GM21528 (cell line): ENCODE measurements around the gene ZNF682.
"Not testable (repeated sequence)": the region's sequence is repeated elsewhere in the genome, so short reads cannot be mapped to it uniquely, and the experiment has no call there.

Experiments
- ATAC-seq: cut with Tn5 transposase; IDR thresholded peaks from one replicate; pipeline ENCODE4 v1.9.1; 2021; ENCODE audit warnings: mild to moderate bottlenecking, moderate library complexity; ENCODE audit not compliant: unreplicated experiment, low FRiP score

Gene ZNF682

DNA sequence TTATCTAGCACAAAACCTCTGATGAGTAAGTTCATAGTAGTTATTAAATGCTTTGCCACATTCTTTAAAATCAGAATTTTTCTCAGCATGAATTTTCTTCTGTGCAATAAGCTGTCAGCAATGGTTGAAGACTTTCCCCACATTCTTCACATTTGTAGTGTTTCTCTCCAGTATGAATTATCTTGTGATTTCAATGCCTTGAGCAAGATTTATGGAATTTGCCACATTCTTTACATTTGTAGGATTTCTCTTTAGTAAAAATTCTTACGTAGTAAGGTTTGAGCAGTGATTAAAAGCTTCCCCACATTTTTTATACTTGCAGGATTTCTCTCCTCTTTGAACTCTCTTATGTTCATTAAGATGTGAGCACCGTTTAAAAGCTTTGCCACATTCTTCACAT is 33.6 kb downstream of the ZNF682 start:
- ATAC-seq = no peak

DNA sequence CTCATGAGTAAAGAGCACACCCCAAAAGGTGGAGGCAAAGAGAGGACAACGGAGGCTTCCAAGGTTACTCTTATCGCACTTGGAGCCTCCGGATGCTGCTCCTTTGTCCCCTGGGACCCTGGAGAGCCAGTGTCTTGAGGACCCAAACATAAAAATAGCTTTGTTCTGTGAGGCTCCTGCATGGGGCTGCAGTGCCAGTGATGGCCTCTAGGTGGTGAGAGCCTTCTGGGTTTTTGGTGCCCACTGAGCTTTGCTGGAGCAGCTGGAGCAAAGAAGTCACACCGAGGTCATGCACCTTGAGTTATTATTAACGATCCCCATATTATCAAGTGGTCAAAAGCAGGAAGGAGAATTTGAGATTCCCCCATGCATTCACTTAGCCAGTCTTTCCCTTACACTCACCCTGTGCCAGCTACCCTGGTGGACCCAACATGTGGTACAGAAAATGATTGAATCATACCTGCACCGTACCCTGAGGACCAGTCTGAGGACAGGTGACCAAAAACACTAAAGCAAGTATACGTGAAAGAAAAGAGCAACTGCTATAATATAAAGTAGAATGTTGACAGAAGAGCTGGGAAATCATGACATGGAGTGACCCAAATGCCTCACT is 41.5 kb downstream of the ZNF682 start:
- ATAC-seq = no peak

DNA sequence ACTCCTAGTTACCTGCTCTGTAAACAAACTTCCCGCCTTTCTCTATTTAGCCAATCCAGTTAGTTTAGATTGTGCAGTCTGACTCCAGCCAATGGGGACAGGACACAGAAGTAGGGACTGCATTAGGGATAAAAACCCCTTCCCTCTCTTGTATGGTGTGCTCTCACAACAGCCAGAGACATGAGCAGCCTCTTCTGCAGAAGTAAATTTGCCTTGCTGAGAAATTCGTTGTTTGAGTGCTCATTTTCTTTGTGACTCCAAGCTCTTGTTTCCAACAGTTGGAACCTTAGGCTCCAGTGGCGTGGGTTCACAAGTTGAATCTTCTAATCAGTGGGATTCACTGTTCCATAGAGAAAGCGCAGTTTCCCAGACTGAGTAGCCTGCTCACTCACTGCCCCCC is 72.4 kb downstream of the ZNF682 start:
- ATAC-seq = no peak

DNA sequence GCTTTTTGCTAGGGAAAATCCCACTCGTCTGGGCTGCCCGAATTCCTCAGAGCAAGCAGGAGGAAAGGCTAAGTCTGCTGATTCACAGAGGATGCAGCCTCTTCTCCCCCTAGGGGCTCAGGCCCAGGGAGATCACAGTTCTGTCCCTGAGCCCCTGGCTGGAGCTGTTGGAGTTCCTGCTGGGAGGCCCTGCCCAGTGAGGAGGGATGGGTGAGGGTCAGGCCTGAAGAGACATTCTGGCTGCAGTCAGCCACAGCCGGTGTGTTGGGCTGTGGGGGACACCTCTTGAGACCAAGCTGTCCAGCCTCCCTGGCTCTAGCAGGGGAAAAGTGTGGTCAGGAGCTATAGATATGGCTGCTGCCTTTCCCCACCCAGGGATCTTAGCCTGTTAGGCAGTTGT is 73.2 kb downstream of the ZNF682 start:
- ATAC-seq = not testable (repeated sequence)

DNA sequence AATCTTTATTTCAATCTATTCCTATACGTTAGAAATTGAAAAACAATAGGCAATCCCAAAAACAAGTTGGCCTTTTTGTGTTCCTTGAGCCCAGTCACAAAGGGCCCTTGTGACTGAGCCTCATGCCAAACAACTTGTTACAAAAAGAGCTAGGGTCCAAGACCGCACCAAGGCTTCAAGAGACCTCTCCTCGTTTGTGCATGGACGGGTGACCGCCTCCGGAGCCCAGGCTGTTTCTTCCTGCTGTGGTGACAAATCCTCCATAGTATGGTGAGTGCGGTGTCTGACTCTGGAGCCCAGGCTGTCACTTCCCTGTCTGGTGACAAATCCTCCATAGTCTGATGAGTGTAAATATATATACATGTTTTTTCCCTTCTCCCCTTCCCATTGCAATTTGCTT is 74.9 kb downstream of the ZNF682 start:
- ATAC-seq = no peak

DNA sequence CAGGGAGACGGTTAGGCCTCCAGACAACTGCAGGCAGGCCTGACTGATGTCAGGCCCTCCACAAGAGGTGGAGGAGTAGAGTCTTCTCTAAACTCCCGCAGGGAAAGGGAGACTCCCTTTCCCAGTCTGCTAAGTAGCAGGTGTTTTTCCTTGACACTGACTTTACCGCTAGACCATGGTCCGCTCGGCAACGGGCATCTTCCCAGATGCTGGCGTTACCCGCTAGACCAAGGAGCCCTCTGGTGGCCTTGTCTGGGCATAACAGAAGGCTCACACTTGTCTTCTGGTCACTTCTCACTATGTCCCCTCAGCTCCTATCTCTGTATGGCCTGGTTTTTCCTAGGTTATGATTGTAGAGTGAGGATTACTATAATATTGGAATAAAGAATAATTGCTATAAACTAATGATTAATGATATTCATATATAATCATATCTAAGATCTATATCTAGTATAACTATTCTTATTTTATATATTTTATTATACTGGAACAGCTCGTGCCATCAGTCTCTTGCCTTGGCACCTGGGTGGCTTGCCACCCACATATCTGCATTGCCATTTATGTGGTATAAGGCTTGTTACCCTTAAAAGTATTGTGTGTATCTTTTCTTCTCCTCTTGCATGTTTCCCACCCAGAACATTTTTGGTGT is 80.0 kb downstream of the ZNF682 start:
- not testable (repeated sequence) for ATAC-seq

DNA sequence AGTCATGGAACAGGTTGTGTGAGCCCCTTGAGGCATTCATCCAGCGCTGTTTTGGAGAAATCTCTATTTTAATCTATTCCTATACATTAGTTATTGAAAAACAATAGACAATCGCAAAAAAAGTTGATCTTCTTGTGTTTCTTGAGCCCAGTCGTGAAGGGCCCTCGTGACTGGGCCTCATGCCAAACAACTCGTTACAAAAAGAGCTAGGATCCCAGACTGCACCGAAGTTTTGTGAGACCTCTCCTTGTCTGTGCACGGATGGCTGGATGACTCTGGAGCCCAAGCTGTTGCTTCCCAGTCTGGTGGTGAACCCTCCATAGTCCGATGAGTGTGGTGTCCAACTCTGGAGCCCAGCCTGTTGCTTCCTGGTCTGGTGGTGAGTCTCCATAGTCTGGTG is 81.5 kb downstream of the ZNF682 start:
- ATAC-seq = not testable (repeated sequence)

DNA sequence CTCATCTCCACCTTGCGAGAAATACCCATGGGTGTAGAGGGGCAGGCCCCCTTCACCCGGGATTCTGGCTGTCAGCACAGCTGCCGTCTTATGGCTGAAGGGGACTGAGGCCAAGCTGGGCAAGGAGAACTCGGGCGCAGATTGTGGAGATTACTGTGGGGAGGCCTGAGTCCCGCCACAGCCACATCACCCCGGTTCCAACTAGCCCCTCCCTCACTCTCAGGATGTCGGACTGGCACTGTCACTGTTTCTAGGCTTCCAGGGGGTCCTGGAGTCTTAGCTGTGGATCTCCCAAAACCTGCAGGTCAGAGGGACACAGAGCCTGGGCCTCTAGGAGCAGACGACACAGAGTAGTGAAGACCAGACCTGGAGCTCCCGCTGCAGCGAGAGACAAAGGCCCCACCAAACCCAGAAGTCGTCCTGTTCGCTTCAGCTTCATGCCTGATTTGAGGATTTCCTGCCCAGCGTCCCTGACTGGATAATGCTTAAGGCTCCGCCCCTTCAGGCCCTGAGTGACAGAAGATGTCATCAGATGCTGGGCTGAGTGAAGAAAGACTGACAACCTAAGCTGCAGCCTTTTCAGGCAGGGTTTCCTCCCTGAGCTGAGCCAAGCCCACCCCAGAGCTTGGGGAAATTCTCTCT is 82.8 kb downstream of the ZNF682 start:
- ATAC-seq = no peak

DNA sequence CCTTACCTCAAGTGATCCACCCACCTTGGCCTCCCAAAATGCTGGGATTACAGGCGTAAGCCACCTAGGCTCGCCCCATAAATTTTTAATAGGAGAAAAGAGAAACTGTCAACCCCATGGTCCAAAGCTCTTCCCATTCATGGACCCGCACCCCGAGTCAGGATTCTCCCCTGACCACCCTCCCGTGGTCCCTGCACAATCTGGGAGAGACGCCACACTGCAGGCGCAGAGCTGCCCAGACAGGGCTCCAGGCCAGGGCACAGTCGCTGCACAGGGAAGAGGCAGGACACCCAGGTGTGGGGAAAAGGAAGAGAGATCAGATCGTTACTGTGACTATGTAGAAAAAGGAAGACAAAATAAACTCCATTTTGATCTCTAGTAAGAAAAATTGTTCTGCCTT is 84.1 kb downstream of the ZNF682 start:
- ATAC-seq = no peak
